Activated T-cell treated with anti-CD3 and anti-CD28 coated beads for 24 hours (primary cell): Measurements from ENCODE around the gene MIER3.

Experiments used
- DNase-seq: peaks from one replicate; pipeline ENCODE4 v3.0.0-alpha.2; 2020; ENCODE audit warnings: low read depth

MIER3 gene

GRCh38 chr5:56898213-56898612 lies 53.7 kb downstream of the MIER3 start:
- no peak for DNase-seq

GRCh38 chr5:56896763-56897162 lies 55.2 kb downstream of the MIER3 start:
- no peak for DNase-seq

- no peak for DNase-seq
Measured at GRCh38 chr5:56893251-56893951, 58.5 kb downstream of the MIER3 start.

- no peak for DNase-seq
Measured at GRCh38 chr5:56881571-56881970, 70.4 kb downstream of the MIER3 start.

GRCh38 chr5:56876327-56876726 lies 75.6 kb downstream of the MIER3 start:
- DNase-seq, result no peak

GRCh38 chr5:56873056-56873455 lies 78.9 kb downstream of the MIER3 start:
- DNase-seq, result no peak

- no peak for DNase-seq
Measured at GRCh38 chr5:56871777-56872176, 80.1 kb downstream of the MIER3 start.
